HG02642 (cell line): ENCODE measurements around the gene NR2F6.

Experiments
- ATAC-seq: cut with Tn5 transposase; IDR thresholded peaks from one replicate; pipeline ENCODE4 v1.9.1; 2021; ENCODE audit warnings: mild to moderate bottlenecking; ENCODE audit not compliant: unreplicated experiment, poor library complexity

The NR2F6 gene

GRCh38 chr19:17242431-17243208 lies 3.1 kb downstream of the NR2F6 start:
- ATAC-seq, result no peak

GRCh38 chr19:17240826-17241399 lies 4.8 kb downstream of the NR2F6 start:
- no peak for ATAC-seq

- no peak for ATAC-seq
Observed at GRCh38 chr19:17240062-17240752, 5.5 kb downstream of the NR2F6 start.

GRCh38 chr19:17237747-17238706 lies 7.7 kb downstream of the NR2F6 start:
- ATAC-seq, result no peak

GRCh38 chr19:17236811-17237543 lies 8.7 kb downstream of the NR2F6 start:
- no peak for ATAC-seq

- ATAC-seq, result no peak
Observed at GRCh38 chr19:17235971-17236777, 9.5 kb downstream of the NR2F6 start.

- ATAC-seq, result peak; percentile 70
Observed at GRCh38 chr19:17235300-17235970, 10.3 kb downstream of the NR2F6 start.

GRCh38 chr19:17234911-17235299 lies 10.8 kb downstream of the NR2F6 start:
- peak; percentile 41 for ATAC-seq

GRCh38 chr19:17232258-17232657 lies 13.5 kb downstream of the NR2F6 start:
- ATAC-seq, result no peak

- ATAC-seq, result no peak
Observed at GRCh38 chr19:17229890-17230289, 15.8 kb downstream of the NR2F6 start.

- ATAC-seq, result no peak
Observed at GRCh38 chr19:17227798-17228367, 17.8 kb downstream of the NR2F6 start.

GRCh38 chr19:17226002-17226933 lies 19.5 kb downstream of the NR2F6 start, which contains the start of gene OCEL1:
Gene OCEL1 (plus strand): TSS chr19:17226226. CDS start chr19:17226248, 22 bp downstream.
- ATAC-seq, result peak; percentile 92

GRCh38 chr19:17225053-17225452 lies 20.7 kb downstream of the NR2F6 start:
- ATAC-seq, result no peak

- no peak for ATAC-seq
Observed at GRCh38 chr19:17220207-17220758, 25.4 kb downstream of the NR2F6 start.

- ATAC-seq, result no peak
Observed at GRCh38 chr19:17219286-17219685, 26.4 kb downstream of the NR2F6 start.

GRCh38 chr19:17216058-17216670 lies 29.6 kb downstream of the NR2F6 start:
- ATAC-seq, result no peak
